Stimulated activated effector memory CD8-positive, alpha-beta T cell treated with anti-CD3 and anti-CD28 coated beads, Interleukin-12 subunit alpha, Interleukin-12 subunit beta, amount 100 ng/mL, for 72 hours (primary cell): ENCODE measurements around the gene DDX46.
"Not testable (repeated sequence)": the region's sequence is repeated elsewhere in the genome, so short reads cannot be mapped to it uniquely, and the experiment has no call there.

Source experiments
- ATAC-seq: fragments of 150-1000 bp; cut with Tn5 transposase; 2 replicates; pipeline ENCODE4 v1.10.0; 2021
- DNase-seq, 2 donors: peaks; one replicate each; pipeline ENCODE4 v3.0.0; 2021 to 2022; ENCODE audit warnings: low spot score in 2 of 2
- H3K27ac Mint-ChIP-seq: one replicate; pipeline ENCODE4 v1.8.0; 2022; ENCODE audit warnings: mild to moderate bottlenecking, mixed read lengths
- H3K36me3 Mint-ChIP-seq: one replicate; pipeline ENCODE4 v1.8.0; 2022; ENCODE audit warnings: mild to moderate bottlenecking, mixed read lengths
- H3K4me1 Mint-ChIP-seq: one replicate; pipeline ENCODE4 v1.8.0; 2022; ENCODE audit warnings: mixed read lengths
- H3K4me3 Mint-ChIP-seq: one replicate; pipeline ENCODE4 v1.8.0; 2022; ENCODE audit warnings: mild to moderate bottlenecking, mixed read lengths
- H3K9me3 Mint-ChIP-seq: one replicate; pipeline ENCODE4 v1.8.0; 2022; ENCODE audit warnings: mixed read lengths

The DDX46 gene, protein sequence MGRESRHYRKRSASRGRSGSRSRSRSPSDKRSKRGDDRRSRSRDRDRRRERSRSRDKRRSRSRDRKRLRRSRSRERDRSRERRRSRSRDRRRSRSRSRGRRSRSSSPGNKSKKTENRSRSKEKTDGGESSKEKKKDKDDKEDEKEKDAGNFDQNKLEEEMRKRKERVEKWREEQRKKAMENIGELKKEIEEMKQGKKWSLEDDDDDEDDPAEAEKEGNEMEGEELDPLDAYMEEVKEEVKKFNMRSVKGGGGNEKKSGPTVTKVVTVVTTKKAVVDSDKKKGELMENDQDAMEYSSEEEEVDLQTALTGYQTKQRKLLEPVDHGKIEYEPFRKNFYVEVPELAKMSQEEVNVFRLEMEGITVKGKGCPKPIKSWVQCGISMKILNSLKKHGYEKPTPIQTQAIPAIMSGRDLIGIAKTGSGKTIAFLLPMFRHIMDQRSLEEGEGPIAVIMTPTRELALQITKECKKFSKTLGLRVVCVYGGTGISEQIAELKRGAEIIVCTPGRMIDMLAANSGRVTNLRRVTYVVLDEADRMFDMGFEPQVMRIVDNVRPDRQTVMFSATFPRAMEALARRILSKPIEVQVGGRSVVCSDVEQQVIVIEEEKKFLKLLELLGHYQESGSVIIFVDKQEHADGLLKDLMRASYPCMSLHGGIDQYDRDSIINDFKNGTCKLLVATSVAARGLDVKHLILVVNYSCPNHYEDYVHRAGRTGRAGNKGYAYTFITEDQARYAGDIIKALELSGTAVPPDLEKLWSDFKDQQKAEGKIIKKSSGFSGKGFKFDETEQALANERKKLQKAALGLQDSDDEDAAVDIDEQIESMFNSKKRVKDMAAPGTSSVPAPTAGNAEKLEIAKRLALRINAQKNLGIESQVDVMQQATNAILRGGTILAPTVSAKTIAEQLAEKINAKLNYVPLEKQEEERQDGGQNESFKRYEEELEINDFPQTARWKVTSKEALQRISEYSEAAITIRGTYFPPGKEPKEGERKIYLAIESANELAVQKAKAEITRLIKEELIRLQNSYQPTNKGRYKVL

DNA sequence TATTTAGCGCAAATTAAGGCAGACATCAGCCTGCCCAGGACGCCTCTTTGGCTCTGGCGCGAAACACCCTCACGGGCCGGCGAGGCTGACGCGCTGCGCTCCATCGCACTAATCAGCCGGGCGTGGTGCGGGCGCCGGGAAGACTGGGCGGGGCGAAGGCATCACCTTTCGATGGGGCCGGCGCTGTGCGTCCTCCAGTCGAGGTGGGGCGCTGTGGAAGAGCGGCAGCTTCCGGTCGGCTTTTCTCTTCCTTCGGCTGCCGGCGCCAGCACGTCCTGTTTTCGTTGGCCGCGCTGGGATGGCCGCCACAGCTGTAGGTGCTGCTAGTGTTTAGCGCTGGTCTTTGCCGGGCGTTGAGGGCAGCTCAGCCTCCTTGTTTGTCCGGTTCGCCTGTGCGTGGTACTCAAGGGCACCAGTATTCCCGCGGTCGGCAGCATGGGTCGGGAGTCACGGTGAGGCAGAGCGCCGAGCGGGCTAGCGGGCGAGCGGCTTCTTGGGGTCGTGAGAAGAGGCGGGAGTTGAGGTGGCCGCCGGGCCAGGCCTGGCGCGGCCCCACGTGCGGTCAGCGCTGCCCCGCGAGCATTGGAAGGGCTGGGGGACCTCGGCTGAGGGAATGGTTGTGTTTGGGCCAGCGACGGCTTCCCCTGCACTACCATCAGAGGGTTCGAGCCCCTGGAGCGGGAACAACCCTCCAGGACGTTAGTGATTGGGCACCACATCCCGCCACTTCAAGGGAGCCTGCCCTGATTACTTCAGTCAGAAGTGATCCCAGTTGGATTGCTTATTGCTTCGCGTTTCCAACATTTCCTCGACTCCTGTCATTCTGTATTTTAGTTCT lies at the start of gene DDX46:
TSS of gene DDX46 (plus strand) at position 276 of the 838 bp plus-strand sequence. CDS start at position 436, 160 bp downstream.
- DNase-seq: peak; percentile 94 to 97
- Mint-ChIP-seq H3K9me3 (no peaks in the 10 kb centered on the region), H3K4me3 (peak within 1 kb of the TSS; percentile 100), H3K4me1 (peaks cover 33% of the 10 kb centered on the region), H3K27ac (peak within 1 kb of the TSS; percentile 99), H3K36me3 (peaks cover 20% of the 10 kb centered on the region)
- peak; percentile 99 for ATAC-seq

DNA sequence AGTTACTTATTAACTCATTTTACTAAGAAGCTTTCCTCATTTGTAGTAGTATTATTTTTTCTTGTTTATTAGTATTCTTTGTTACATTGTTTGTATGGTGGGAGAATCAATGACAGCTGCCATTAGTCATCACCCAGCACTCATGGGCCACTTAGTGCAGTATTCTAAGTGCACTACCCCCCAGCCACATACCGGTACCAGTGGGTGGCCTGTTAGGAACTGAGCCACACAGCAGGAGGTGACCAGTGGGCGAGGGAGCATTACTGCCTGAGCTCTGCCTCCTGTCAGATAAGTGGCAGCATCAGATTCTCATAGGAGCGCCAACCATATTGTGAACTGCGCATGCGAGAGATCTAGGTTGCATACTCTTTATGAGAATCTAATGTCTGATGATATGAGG lies 44.5 kb upstream of the DDX46 start:
- Mint-ChIP-seq H3K36me3 (peaks cover 100% of the 10 kb centered on the region), H3K9me3 (no peaks in the 10 kb centered on the region), H3K4me1 (no peaks in the 10 kb centered on the region), H3K27ac (no peak overlapping the region), H3K4me3 (no peak overlapping the region)
- peak in 1 of 2 donors; percentile 23 for DNase-seq
- no peak for ATAC-seq

DNA sequence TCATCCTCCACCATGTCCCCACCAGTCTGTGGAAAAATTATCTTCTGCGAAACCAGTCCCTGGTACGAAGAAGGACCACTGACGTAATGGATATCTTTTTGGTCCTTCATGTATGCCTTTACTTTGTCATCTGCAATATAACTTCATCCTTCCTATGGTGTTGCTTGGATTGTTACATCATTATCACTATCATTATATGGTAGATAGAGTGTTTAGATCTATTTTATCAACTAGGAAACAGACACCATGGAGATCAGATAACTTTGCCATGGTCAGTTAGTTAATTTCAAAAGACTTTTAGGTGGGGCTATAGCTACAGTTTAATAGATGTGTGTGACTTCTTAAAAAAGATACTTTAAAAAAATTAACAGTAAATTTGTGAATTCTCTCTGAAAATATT lies 44.0 kb upstream of the DDX46 start:
- peaks cover 100% of the 10 kb centered on the region for H3K36me3 Mint-ChIP-seq
- ATAC-seq (no peak), DNase-seq (no peak)
- no peaks in the 10 kb centered on the region for H3K4me1 Mint-ChIP-seq
- H3K9me3 Mint-ChIP-seq: no peaks in the 10 kb centered on the region
- H3K4me3 Mint-ChIP-seq: no peak overlapping the region
- no peak overlapping the region for H3K27ac Mint-ChIP-seq

DNA sequence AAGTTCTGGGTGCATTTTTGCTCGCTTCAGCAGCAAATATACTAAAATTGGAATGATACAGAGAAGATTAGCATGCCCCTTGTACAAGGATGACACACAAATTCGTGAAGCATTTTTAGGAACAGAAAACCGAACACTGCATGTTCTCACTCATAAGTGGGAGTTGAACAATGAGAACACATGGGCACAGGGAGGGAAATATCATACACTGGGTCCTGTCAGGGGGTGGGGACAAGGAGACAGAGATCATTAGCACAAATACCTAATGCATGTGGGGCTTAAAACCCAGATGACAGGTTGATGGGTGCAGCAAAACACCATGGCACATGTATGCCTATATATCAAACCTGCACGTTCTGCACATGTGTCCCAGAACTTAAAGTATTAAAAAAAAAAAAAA lies 43.1 kb upstream of the DDX46 start:
- H3K4me3 Mint-ChIP-seq, H3K9me3 Mint-ChIP-seq, ATAC-seq, H3K4me1 Mint-ChIP-seq, H3K27ac Mint-ChIP-seq: not testable (repeated sequence)
- peaks cover 100% of the 10 kb centered on the region for H3K36me3 Mint-ChIP-seq
- DNase-seq: peak in 1 of 2 donors; percentile 22

DNA sequence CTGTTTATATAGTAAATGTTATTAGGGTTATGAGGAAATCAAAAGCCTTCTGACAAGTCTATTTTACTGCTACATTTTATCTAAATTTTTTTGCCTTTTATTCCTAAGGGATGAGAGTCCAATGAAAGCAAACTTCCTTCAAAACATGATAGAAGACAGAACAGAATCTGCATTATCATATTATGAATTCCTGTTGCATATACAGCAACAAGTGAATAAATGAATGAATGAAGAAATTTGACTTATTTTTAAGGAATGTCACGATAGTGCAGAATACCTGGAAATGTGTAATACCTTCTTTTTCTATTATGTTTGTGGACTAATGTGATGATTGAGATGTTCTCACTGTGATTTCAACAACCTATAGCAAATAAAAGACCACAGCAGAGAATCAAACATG lies 33.7 kb upstream of the DDX46 start:
- H3K9me3 Mint-ChIP-seq: no peaks in the 10 kb centered on the region
- H3K4me1 Mint-ChIP-seq: no peaks in the 10 kb centered on the region
- DNase-seq (no peak), ATAC-seq (no peak)
- H3K4me3 Mint-ChIP-seq: no peak overlapping the region
- peaks cover 61% of the 10 kb centered on the region for H3K36me3 Mint-ChIP-seq
- no peak overlapping the region for H3K27ac Mint-ChIP-seq

DNA sequence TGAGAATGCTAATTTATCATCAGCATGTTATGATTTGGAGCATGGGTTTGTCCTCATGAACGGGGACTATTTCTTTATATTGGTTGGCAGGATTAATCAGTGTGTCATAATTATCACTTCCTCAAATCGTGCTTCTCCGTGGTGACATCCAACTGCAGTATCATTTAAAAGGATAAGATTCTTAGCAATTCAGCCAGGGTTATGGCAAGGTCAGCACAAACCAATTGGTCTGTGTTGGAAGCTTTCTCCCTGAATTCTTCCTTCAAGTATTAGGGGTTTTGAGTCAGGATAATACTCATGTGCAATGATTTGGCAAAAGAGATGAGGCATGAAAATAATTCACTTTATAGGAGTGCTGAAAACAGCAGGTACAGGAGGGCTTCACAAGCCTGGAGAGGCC lies 25.8 kb upstream of the DDX46 start:
- ATAC-seq (no peak), DNase-seq (no peak)
- Mint-ChIP-seq H3K36me3 (no peaks in the 10 kb centered on the region), H3K4me3 (no peak overlapping the region), H3K4me1 (no peaks in the 10 kb centered on the region), H3K27ac (no peak overlapping the region), H3K9me3 (no peaks in the 10 kb centered on the region)

DNA sequence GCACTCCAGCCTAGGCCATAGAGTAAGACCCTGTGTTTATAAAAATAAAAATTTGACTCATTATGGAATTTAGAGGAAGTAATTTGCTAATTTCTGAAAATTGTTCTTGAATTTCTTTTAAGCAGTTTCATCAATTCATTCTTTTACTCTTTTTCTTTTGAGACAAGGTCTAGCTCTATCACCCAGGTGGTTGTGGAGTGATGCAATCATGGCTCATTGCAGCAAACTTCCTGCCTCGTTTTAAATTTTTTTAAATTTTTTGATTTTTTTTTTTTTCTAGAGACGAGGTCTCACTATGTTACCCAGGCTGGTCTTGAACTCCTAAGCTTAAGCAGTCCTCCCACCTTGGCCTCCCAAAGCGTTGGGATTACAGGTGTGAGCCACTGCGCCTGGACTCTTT lies 23.3 kb upstream of the DDX46 start:
- H3K36me3 Mint-ChIP-seq: peaks cover 12% of the 10 kb centered on the region
- no peaks in the 10 kb centered on the region for H3K9me3 Mint-ChIP-seq
- ATAC-seq (no peak), DNase-seq (no peak)
- H3K4me3 Mint-ChIP-seq: no peak overlapping the region
- no peak overlapping the region for H3K27ac Mint-ChIP-seq
- peaks cover 7% of the 10 kb centered on the region for H3K4me1 Mint-ChIP-seq

DNA sequence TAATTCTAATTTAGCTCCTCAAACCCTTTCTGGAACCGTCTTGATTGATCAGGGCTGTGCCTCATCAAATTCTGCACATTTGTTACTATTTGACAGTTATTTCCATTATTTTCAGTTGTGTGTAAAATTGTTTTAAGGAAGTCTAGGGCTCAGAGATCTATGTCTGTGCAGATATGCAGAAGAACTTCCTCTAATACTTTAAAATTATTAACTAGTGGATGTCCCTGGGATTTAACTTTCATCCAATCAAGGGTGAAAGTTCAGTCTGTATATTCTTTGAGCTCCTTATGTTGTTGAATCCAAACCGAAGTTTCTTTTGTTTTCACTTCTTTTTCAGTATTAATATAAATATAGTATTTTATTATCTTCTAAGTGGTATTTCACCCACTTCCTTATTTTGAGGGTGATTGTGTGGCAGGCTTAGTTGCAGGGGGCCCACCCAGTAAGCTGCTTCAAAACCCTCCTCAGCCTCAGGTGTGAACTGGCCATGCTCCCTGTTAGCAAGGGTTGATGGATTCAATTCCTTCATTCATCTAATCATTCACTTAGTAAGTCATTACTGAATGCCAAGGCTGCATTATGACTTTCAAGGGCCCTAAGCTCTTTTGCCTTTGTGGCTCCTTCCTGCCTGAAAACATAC lies 22.3 kb upstream of the DDX46 start:
- ATAC-seq (no peak), DNase-seq (no peak)
- Mint-ChIP-seq H3K27ac (no peak overlapping the region), H3K4me3 (no peak overlapping the region), H3K9me3 (no peaks in the 10 kb centered on the region), H3K4me1 (peaks cover 11% of the 10 kb centered on the region), H3K36me3 (peaks cover 22% of the 10 kb centered on the region)

DNA sequence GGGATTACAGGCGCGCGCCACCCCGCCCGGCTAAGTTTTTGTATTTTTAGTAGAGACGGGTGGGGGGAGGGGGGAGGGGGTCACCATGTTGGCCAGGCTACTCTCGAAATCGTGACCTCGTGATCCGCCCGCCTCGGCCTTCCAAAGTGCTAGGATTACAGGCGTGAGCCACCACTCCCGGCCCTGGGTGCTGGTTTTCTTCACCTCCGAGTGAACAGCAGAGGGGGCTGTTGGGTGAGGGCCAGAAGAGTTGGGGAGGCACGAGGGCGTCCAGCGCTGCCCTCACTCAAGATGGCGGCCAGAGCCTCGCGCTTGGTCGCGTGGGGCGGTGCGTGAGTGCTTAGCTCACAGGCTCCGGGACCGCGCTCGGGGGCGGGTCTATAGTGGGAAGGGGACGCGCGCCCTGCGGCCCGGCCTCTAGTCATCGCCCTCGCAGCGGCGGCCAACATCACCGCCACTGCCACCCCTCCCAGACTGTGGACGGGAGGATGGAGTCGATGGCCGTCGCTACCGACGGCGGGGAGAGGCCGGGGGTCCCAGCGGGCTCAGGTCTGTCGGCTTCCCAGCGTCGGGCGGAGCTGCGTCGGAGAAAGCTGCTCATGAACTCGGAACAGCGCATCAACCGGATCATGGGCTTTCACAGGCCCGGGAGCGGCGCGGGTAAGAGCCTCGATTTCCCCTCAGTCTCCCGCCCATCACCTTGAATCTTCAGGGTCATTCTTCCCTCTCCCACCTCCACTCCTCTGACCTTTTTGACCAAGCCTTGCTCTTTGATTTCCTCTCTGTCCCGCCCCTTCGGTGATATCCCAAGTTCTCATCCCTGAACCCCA lies 20.2 kb upstream of the DDX46 start, which contains the start of gene CAMLG:
TSS of gene CAMLG (plus strand) at position 416 of the 830 bp plus-strand sequence. CDS start at position 489, 73 bp downstream.
- Mint-ChIP-seq H3K27ac (peak within 1 kb of the TSS; percentile 93), H3K9me3 (no peaks in the 10 kb centered on the region), H3K36me3 (peaks cover 40% of the 10 kb centered on the region), H3K4me1 (peaks cover 20% of the 10 kb centered on the region), H3K4me3 (peak within 1 kb of the TSS; percentile 86)
- ATAC-seq: peak; percentile 98
- DNase-seq: peak; percentile 94 to 97

DNA sequence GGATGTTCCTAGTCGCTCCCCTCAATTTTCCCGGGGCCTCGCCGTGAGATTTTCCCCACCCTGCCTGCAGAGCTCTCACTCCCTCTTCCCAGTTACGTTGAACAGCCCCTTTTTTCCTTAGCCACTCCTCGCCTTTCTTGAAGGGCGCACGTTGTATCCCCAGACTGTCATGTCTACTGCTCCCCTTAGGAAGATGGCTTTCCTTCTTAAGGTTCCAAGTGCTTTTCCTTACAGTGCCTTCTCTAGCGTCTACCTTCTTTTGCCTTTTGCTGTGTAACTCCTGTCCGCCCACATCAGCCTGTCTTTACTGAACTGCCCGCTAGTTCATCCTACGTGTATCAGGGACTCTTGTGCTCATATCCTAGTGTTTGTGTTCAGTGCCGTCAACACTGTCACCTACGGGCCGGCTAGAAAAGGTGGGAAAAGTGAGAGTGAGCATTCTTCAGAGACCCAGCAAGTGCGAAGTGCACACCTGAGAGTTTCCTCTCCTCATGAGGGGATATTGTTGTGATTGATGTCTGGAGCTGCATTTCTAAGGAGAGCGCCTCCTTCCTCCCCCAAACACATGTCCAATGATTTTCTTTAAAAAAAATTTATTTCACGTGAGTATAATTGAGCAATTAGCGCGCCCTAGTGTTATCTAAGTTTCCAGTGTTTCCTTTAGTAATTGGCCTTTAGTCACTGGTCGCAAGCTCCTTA lies 19.5 kb upstream of the DDX46 start:
- H3K27ac Mint-ChIP-seq: peak overlapping the region; percentile 93
- ATAC-seq (peak; percentile 52), DNase-seq (peak; percentile 8 to 65)

DNA sequence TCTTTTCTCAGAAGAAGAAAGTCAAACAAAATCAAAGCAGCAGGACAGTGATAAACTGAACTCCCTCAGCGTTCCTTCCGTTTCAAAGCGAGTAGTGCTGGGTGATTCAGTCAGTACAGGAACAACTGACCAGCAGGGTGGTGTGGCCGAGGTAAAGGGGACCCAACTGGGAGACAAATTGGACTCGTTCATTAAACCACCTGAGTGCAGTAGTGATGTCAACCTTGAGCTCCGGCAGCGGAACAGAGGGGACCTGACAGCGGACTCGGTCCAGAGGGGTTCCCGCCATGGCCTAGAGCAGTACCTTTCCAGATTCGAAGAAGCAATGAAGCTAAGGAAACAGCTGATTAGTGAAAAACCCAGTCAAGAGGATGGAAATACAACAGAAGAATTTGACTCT lies 17.5 kb upstream of the DDX46 start:
- no peaks in the 10 kb centered on the region for H3K9me3 Mint-ChIP-seq
- no peak overlapping the region for H3K27ac Mint-ChIP-seq
- ATAC-seq: no peak
- DNase-seq: no peak
- peaks cover 20% of the 10 kb centered on the region for H3K4me1 Mint-ChIP-seq
- no peak overlapping the region for H3K4me3 Mint-ChIP-seq
- H3K36me3 Mint-ChIP-seq: peaks cover 66% of the 10 kb centered on the region

More for the DNA sequence above, 19.5 kb upstream of the DDX46 start:
- H3K36me3 Mint-ChIP-seq: peaks cover 48% of the 10 kb centered on the region
- peaks cover 20% of the 10 kb centered on the region for H3K4me1 Mint-ChIP-seq
- peak overlapping the region; percentile 86 for H3K4me3 Mint-ChIP-seq
- no peaks in the 10 kb centered on the region for H3K9me3 Mint-ChIP-seq

DNA sequence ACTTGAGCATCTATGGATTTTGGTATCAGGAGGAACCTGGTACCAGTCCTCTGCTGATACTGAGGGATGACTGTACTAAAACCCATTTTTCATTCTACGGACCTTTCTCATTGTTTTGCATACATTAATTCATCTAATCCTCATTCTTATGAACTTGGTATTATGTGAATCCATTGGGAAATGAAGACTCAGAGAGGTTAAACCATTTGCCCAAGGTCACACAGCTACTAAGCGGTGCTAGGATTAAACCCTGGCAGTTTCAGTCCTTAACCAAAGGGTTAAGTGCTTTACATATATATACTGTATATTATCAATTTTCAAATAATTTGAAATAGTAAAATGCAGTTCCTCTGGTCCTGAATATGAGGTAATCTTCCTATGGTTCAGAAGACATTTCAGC lies 16.4 kb upstream of the DDX46 start:
- ATAC-seq: no peak
- peaks cover 20% of the 10 kb centered on the region for H3K4me1 Mint-ChIP-seq

DNA sequence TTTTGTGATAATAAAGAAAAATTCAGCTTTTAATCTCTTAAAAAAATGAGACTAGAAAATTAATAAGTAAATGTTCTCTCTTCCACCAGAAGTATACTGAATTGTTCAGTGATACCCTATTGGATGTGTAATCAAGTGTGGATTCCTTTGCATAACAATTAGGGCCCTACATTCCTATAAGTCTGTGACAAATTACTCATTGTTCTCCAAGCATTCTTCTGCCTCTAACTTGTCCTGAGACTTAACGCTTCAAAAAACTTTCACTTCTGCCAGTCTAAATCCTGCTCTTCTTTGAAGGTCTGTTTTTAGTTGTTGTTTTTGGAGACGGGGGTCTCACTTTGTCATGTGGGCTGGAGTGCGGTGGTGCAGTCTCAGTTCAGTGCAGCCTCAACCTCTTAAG lies 9.2 kb upstream of the DDX46 start:
- Mint-ChIP-seq H3K27ac (peak overlapping the region; percentile 49), H3K9me3 (no peaks in the 10 kb centered on the region), H3K4me3 (no peak overlapping the region), H3K36me3 (peaks cover 53% of the 10 kb centered on the region), H3K4me1 (no peaks in the 10 kb centered on the region)
- no peak for ATAC-seq
- DNase-seq: no peak

More for the DNA sequence above, 16.4 kb upstream of the DDX46 start:
- no peak for DNase-seq
- Mint-ChIP-seq H3K4me3 (no peak overlapping the region), H3K27ac (no peak overlapping the region), H3K9me3 (no peaks in the 10 kb centered on the region), H3K36me3 (peaks cover 71% of the 10 kb centered on the region)
